Body of pancreas (tissue), 4 donors: Measurements from ENCODE around the gene ERC2.

Experiments used
- POLR2A ChIP-seq, 3 donors: fragments of 450-650 bp; IDR thresholded peaks; one replicate each; pipeline ENCODE4 v1.6.1; 2016; ENCODE audit warnings: antibody characterized with exemption in 3 of 3, mild to moderate bottlenecking in 2 of 3
- TF ChIP-seq, protein P1 (sequence below), 7 experiments: fragments of 450-650 bp in 4 of 7; fragments of 200-600 bp in 3 of 7; sonication (generic) in 3 of 7; IDR thresholded peaks; one replicate each; pipeline ENCODE4 v1.5.1; 2016 to 2019; ENCODE audit warnings: antibody characterized with exemption in 7 of 7

DNA sequence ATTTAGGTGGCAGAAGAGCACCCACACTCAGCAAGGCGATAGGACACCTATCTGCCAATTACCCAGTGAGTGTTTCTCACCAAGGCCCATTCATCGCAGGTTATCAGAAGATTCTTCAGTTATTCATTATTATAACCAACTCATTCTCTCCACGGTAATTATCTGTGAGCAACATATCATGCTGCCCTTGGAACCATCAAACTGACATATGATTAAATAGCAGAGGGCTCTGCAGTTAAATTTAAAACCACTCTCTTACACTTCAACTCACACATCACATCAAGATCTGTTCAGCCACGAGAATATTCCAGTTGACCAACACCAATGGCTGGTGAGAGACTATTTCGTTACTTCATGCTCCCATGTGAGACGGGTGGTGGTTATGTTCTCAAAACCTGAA lies 489.3 kb downstream of the ERC2 start:
- TF ChIP-seq, protein P1, sequence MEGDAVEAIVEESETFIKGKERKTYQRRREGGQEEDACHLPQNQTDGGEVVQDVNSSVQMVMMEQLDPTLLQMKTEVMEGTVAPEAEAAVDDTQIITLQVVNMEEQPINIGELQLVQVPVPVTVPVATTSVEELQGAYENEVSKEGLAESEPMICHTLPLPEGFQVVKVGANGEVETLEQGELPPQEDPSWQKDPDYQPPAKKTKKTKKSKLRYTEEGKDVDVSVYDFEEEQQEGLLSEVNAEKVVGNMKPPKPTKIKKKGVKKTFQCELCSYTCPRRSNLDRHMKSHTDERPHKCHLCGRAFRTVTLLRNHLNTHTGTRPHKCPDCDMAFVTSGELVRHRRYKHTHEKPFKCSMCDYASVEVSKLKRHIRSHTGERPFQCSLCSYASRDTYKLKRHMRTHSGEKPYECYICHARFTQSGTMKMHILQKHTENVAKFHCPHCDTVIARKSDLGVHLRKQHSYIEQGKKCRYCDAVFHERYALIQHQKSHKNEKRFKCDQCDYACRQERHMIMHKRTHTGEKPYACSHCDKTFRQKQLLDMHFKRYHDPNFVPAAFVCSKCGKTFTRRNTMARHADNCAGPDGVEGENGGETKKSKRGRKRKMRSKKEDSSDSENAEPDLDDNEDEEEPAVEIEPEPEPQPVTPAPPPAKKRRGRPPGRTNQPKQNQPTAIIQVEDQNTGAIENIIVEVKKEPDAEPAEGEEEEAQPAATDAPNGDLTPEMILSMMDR (IDR thresholded peaks at IDR 0.05): no peak
- no peak for TF ChIP-seq POLR2A (IDR thresholded peaks at IDR 0.05)
